Smooth muscle cell of the brain vasculature (primary cell): Measurements from ENCODE around the gene NCOA4.
"Not testable (repeated sequence)": the region's sequence is repeated elsewhere in the genome, so short reads cannot be mapped to it uniquely, and the experiment has no call there.

ENCODE experiments used
- DNase-seq: peaks from one replicate; pipeline ENCODE4 v3.0.0-alpha.2; 2012; ENCODE audit warnings: low read depth, low spot score

Gene NCOA4

GRCh38 chr10:45983538-45984186 is 46.8 kb downstream of the NCOA4 start:
- peak; percentile 23 for DNase-seq

GRCh38 chr10:45981367-45981766 is 49.1 kb downstream of the NCOA4 start:
- DNase-seq = not testable (repeated sequence)

- not testable (repeated sequence) for DNase-seq
Observed at GRCh38 chr10:45978554-45978953, 51.9 kb downstream of the NCOA4 start.

GRCh38 chr10:45974041-45974440 is 56.4 kb downstream of the NCOA4 start:
- not testable (repeated sequence) for DNase-seq

- not testable (repeated sequence) for DNase-seq
Observed at GRCh38 chr10:45972813-45973169, 57.6 kb downstream of the NCOA4 start.

- peak; percentile 61 for DNase-seq
Observed at GRCh38 chr10:45972106-45972812, 58.2 kb downstream of the NCOA4 start, which contains the start of gene TIMM23. Gene TIMM23, plus strand, starts transcription at chr10:45972489. Its CDS starts 136 bp downstream, at chr10:45972625.

- DNase-seq = not testable (repeated sequence)
Observed at GRCh38 chr10:45971742-45972105, 58.7 kb downstream of the NCOA4 start.

GRCh38 chr10:45971019-45971418 is 59.4 kb downstream of the NCOA4 start:
- not testable (repeated sequence) for DNase-seq

GRCh38 chr10:45962686-45963452 is 67.6 kb downstream of the NCOA4 start:
- DNase-seq = not testable (repeated sequence)

- not testable (repeated sequence) for DNase-seq
Observed at GRCh38 chr10:45957928-45958327, 72.5 kb downstream of the NCOA4 start.

GRCh38 chr10:45956634-45957033 is 73.8 kb downstream of the NCOA4 start:
- not testable (repeated sequence) for DNase-seq
